ENCODE data around the gene SND1.

SND1 gene

DNA sequence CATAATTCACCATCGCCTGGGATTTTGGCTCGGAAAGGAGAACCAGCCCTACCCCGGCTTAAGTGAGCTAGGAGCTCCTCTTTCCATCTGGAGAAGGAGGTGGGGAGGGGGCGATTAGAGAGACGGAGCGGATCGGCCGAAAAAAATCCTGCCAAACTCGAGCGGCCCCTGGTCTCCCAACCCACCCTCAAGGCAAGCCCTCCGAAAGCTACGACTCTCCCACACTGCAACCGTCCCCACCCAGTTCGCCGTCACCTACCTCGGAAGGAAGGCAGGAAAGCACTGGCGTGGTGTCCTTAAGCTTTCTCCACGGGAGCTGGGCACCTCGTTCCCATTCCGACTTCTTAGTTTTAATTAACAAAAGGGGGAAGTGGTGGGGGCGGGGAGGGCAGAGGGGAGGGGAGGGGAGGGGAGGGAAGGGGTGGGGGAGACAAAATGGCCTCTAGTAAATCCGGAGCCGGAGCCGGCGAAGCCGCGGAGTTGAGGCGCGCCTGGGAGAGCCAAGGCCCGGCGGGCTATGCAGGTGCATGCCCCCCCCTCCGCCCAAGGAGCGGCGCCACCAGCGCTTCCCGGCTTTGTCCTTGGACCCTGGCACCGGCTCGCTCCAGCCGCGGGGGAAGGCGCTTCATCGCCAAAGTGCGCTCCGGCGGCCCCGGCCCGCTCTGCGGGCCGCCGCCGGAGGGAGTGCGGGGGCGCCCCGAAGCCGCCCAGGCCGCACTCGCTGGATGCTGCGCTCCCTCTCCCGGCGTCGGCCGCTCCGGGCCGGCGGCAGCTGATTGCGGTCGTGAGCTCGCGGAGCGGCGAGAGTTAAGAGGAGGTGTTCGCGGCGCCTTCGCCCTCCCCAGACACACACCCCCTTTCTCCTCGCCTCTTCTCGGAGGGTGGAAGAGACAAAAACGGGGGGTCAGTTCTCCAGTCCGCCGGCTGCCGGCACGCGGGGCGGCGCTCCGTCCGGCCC lies 378.9 kb downstream of the SND1 start, which contains the start of gene LRRC4:
LRRC4 (minus strand) TSS at position 784 of the 958 bp plus-strand sequence. CDS start 797 bp downstream, outside the sequence.
- DNase-seq: peak; percentile 63

DNA sequence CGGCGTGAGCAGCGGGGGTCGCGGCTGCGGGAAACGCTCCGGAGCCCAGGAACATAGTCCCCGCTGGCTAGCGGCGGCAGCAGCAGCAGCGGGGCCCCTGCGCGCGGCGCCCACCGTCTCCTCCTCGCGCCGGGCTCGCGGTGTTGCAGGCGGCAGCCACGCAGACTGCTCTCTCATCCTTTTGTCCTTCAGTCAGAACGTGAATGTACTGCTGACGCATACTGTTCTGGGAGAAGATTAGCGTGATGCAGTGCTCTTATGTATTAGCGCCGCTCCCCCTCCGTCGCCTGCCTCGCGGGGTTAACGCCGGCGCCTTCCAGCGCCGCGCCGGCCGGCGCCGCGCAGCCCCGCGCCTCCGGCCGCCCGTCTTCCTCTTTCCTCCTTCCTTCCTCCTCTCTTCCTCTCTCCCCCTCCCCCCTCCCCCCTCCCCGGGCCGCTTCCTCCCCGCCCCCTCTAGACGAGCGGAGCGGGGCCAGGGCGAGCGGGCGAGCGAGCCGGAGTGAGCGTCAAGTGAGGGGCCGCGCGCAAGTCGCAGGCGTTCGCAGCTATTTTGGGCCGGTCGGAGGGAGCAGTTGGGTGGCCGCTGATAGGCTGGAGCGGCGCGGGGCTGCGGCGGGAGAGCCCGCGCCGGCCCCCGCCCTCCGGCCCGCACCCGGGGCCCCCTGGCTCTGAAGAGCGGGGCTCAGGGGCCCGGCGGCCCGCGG lies 380.1 kb downstream of the SND1 start:
- DNase-seq: peak; percentile 89

DNA sequence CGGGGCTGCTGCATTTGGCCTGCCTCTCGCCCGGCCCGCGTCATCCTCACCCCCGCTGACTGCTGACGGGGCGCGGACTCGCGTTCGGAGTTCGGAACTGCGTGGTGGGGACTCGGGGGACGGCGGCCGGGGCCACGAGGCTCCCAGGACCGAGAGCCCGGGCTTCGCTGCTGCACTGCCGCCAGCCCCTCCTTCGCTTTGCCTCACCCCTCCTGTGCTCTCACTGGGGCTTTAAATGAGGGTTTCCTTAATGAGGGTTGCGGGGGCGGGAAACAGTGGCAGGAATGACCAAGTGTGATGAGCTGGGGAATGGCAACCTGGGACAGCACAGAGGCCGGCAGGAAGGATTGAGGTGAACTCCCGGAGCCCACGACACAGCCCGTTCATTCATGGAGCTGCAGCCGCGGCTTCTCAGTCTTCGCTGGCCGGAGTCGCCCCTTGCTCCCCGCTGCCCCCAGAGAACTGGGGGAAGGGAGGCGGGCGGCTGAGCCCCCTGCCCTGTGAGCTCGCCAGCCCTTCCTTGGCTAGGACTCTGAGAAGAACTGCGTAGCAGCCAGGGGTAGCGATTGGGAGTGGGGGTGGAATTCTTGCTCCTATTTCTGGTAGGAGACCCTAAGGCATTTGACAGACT lies 380.7 kb downstream of the SND1 start:
- DNase-seq: peak; percentile 63

- no peak for DNase-seq
Observed at GRCh38 chr7:128033246-128033645, 381.3 kb downstream of the SND1 start.

- DNase-seq: no peak
Observed at GRCh38 chr7:128034825-128035224, 382.8 kb downstream of the SND1 start.

DNA sequence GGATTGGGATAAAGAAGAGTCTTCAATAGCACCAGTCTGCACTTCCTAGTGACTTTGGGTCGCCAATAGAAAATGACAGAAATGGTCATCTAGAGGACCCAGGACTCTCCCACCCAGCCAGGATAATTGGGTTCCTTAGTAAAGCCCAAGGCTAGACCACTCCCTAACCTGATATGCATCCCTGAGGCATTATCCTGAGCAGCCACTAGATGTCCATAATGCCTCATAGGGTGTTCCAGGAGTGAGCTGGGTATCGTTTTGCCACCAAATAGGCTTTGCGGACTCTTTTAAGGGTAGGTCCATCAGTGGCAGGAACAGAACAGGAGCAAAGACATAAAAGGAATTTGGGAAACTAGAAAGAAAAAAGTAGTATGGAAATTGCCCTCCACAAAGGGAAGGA lies 383.7 kb downstream of the SND1 start:
- DNase-seq: no peak

DNA sequence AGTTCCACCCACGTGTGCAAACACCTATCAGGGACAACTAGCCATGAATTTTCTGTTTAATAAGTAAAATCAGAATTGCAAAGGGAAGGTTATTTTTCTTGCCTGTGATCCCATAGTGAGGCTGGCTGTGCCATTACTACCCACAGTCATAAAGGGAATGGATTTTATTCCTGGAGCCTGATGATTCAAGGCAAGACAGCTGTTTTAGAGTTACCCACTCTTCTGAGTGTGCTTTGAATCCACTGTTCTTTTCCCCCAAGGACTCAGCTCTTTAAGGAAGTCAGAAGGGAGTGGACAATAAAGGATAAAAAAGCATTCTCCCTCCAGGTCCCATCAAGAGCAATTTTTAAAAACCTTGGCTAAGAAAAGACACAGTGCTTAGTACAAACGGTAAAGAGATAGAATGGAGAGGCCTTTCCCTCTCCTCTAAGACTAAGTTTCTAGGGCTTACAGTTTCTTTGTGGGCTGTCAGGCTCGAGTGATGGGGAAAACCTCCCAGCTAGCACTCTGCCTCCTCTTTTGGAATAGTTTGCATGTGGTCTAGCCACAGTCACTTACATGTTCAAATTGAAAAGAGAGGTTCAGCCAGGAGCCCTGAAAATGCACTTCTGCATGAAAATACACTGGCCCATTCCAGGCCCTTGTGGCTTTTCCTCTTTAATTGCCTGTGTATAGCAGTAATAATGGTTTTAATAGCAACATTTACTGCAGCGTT lies 384.4 kb downstream of the SND1 start:
- no peak for DNase-seq

- DNase-seq: no peak
Observed at GRCh38 chr7:128037081-128037480, 385.1 kb downstream of the SND1 start.

- DNase-seq: no peak
Observed at GRCh38 chr7:128037880-128038619, 386.1 kb downstream of the SND1 start.

- DNase-seq: no peak
Observed at GRCh38 chr7:128039544-128039953, 387.6 kb downstream of the SND1 start.

DNA sequence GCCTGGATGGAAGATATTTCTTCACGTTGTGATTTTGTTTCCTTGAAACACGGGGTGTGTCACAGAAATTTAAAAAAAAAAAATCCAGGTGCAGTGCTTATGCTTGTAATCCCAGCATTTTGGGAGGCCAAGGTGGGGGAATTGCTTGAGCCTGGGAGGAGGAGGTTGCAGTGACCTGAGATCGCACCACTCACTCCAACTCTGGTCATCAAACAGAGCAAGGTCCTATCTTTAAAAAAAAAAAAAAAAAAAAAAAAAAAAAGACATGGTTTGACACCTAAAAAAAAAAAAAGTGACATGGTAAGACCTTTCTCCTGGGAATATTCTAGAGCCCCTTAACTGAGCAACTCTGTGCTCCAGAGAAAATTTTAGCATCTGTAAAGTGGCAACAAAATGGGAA lies 388.2 kb downstream of the SND1 start:
- no peak for DNase-seq

DNA sequence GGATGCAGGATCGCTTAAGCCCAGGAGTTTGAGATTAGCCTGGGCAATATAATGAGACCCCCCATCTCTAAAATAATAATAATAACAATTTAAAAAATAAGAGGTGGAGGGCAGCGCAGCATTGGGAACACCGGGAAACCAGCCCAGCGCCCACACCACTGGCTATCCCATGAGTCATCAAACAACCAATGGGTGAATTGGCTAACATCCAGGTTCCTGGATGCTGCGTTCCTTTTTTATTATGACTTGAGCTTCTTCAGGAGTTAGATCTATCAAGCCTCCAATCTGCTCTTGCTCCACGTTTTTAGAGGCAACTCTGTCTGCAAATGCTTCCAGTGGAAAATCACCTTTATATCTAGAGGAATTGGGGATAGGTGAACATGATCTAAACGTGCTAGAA lies 389.2 kb downstream of the SND1 start:
- DNase-seq: no peak

DNA sequence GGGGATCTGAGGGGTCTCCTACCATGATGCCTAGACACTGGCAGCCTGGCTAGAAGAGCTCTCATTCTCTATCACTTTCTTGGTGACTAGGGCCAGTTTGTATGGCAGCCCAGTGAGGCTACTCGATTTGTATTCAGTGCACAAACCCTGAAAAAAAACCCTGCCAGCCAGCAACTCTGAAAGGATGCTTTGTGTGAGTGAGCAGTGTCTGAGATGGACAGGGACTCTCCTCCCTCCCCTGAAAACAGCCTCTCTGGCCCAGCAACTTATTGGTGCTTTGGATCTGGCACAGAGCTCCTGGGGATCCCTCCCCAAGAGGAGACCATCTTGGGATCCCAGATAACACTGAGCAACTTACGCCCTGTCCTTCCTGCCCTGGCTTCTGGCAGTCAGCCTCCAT lies 390.0 kb downstream of the SND1 start:
- no peak for DNase-seq

DNA sequence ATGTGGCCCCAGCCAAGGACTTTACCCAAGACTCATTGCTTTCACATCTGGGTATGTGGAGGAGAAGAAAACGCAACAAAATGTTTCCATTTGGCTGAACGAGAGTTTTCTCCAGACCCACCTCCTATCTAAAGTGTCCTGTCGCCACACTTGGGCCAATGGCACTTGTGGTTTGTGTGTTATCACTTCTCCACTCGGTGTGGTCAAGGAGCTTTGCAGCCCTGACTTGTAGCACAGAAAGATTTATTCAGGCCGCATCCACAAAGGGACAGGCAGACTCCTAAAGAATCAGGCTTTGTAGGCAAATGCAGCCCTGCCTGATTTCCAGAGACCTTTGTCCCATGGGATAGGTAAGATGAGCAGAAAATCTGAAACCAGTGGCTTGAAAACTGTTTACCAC lies 392.1 kb downstream of the SND1 start:
- no peak for DNase-seq

- no peak for DNase-seq
Observed at GRCh38 chr7:128045158-128045557, 393.2 kb downstream of the SND1 start.

- no peak for DNase-seq
Observed at GRCh38 chr7:128045766-128046165, 393.8 kb downstream of the SND1 start.

DNA sequence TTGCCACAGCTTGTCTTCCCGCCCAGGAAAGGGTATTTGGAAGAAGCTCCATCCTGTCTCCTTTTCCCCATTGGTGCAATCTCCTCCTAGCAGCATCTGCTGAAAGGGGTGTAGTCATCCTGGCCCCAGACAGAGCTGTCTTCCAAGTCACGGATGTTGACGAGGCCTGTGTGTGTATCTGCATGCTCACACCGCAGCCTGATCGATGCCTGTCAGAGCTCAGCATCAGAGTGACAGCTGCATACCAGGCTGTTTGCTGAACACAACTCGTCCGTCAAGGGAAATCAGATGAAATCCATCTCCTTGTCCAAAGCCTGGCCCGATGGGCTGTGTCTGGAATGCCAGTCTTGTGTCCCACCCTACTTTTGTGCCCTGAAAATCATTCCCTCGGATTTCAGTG lies 400.4 kb downstream of the SND1 start:
- DNase-seq: no peak

DNA sequence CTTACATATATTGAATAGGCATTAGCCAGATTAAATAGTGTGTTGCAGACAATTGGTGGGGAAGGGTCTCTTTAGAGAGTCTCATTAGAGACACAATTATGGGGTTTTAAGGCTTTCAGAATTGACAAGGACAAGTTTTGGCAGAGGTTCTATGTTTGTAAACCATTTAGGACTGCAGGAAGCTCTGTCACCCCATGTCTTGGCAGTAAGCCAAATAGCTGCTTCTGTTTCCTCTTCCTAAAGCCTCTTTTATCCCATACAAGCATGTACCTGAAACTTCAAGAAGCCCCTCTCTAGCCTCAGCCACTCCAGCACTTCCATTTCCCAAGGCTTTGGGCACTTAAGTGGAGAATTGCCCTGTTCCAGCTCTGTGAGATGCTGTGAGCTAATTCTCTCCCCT lies 401.0 kb downstream of the SND1 start:
- DNase-seq: no peak

DNA sequence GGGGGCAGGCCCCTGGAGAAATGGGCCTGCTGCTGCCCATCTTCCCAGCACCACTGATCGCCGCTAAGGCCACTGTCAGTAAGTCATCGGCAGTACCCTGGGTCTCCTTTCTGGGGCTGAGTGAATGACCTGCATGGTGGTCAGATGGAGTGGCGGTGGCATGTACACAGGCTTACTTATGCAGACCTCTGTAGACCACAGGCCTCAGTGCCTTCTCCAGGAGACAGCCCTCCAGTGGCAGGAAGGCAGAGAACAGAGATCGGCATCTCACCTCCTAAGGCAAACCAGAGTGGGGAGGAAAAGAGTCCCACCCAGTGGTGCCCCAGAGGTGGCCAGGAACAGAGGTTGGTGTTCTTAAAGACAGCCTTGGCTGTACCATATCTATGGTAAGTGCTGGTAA lies 402.0 kb downstream of the SND1 start:
- no peak for DNase-seq

GRCh38 chr7:128054511-128054910 lies 402.5 kb downstream of the SND1 start:
- DNase-seq: no peak

- DNase-seq: no peak
Observed at GRCh38 chr7:128055637-128056036, 403.6 kb downstream of the SND1 start.

DNA sequence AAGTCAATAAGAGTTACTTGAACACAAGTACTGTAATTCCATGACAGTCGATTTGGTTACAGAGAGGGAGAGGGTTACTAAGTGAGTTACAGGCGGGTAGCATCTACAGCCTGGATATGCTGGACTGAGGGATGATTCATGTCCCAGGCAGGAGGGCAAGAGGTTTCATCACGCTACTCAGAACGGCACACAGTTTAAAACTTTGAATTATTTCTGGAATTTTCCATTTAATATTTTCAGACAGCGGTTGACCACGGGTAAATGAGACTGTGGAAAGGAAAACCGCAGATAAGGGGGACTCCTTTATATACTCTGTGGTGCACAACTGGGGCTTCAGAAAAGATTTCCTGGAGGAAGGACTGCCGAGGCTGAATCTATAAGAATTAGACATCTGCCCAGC lies 404.9 kb downstream of the SND1 start:
- DNase-seq: no peak
